Bronchial epithelial cell (primary cell): Measurements from ENCODE around the gene ANKRD31. TPM values are rescaled to one million over a fixed set of nuclear protein-coding genes. Genes with fewer than 3 reads are reported as not detected.
"Not testable (repeated sequence)": the region's sequence is repeated elsewhere in the genome, so short reads cannot be mapped to it uniquely, and the experiment has no call there.

Experiments used
- DNase-seq: peaks from one replicate; pipeline ENCODE4 v3.0.0-alpha.2; 2010; ENCODE audit warnings: low read depth
- FAIRE-seq: peaks from 2 replicates; lab custom pipeline; 2011; peaks lifted over from hg19 to GRCh38; lab: Jason Lieb, UNC
- H3K27me3 ChIP-seq: 2 replicates; pipeline ENCODE4 v1.5.1; 2011; ENCODE audit warnings: low read length; ENCODE audit not compliant: control insufficient read depth, insufficient read depth
- H3K36me3 ChIP-seq: 2 replicates; pipeline ENCODE4 v1.5.1; 2011; ENCODE audit warnings: low read length; ENCODE audit not compliant: control insufficient read depth, insufficient read depth
- H3K4me3 ChIP-seq: 2 replicates; pipeline ENCODE4 v1.5.1; 2011; ENCODE audit warnings: mild to moderate bottlenecking, low read depth, low read length, control low read depth
- CTCF ChIP-seq: IDR thresholded peaks from 2 replicates; pipeline ENCODE4 v1.5.1; 2011; ENCODE audit warnings: mild to moderate bottlenecking, moderate library complexity, low read length, control low read depth, inconsistent platforms; ENCODE audit not compliant: insufficient read depth, severe bottlenecking
- total RNA-seq: library from RNA; depleted of rRNA; stranded (reverse); fragments of >200 nt; gene quantifications from 2 replicates; pipeline ENCODE4 v1.2.1, GENCODE V29; 2014

Gene ANKRD31
- total RNA-seq, 1 donor from 2014 or later = 0.26 TPM

- no peak overlapping the region for H3K4me3 ChIP-seq
- peak; percentile 50 for TF ChIP-seq CTCF
- no peaks in the 10 kb centered on the region for H3K27me3 ChIP-seq
- FAIRE-seq = no peak
- peak; percentile 59 for DNase-seq
- no peaks in the 10 kb centered on the region for H3K36me3 ChIP-seq
Measured at GRCh38 chr5:75265731-75266130, 29.1 kb upstream of the ANKRD31 start.

GRCh38 chr5:75262271-75262670 is 25.6 kb upstream of the ANKRD31 start:
- no peak for TF ChIP-seq CTCF
- no peak overlapping the region for H3K4me3 ChIP-seq
- H3K36me3 ChIP-seq = no peaks in the 10 kb centered on the region
- FAIRE-seq (no peak), DNase-seq (no peak)
- no peaks in the 10 kb centered on the region for H3K27me3 ChIP-seq

- no peak for FAIRE-seq
- no peak overlapping the region for H3K4me3 ChIP-seq
- DNase-seq = no peak
- no peaks in the 10 kb centered on the region for H3K27me3 ChIP-seq
- no peaks in the 10 kb centered on the region for H3K36me3 ChIP-seq
- TF ChIP-seq CTCF = no peak
Measured at GRCh38 chr5:75260708-75261107, 24.0 kb upstream of the ANKRD31 start.

- H3K4me3 ChIP-seq, DNase-seq, H3K27me3 ChIP-seq, H3K36me3 ChIP-seq, FAIRE-seq: not testable (repeated sequence)
Measured at GRCh38 chr5:75250452-75250851, 13.8 kb upstream of the ANKRD31 start.

GRCh38 chr5:75245023-75245422 is 8.3 kb upstream of the ANKRD31 start:
- no peaks in the 10 kb centered on the region for H3K27me3 ChIP-seq
- no peak for TF ChIP-seq CTCF
- no peak for DNase-seq
- FAIRE-seq = no peak
- no peaks in the 10 kb centered on the region for H3K36me3 ChIP-seq
- no peak overlapping the region for H3K4me3 ChIP-seq

- DNase-seq (peak; percentile 14), FAIRE-seq (no peak)
- Histone ChIP-seq H3K27me3 (no peaks in the 10 kb centered on the region), H3K4me3 (no peak overlapping the region), H3K36me3 (no peaks in the 10 kb centered on the region)
- no peak for TF ChIP-seq CTCF
Measured at GRCh38 chr5:75243510-75243909, 6.8 kb upstream of the ANKRD31 start.
